GM19463 (cell line): ENCODE data around the gene GTSF1L.
A peak's percentile ranks its signal among the peaks of the same experiment; 100 is the strongest.

ENCODE experiments used
- ATAC-seq: cut with Tn5 transposase; IDR thresholded peaks from one replicate; pipeline ENCODE4 v1.9.1; 2021; ENCODE audit warnings: mild to moderate bottlenecking, moderate library complexity; ENCODE audit not compliant: unreplicated experiment

GTSF1L gene

DNA sequence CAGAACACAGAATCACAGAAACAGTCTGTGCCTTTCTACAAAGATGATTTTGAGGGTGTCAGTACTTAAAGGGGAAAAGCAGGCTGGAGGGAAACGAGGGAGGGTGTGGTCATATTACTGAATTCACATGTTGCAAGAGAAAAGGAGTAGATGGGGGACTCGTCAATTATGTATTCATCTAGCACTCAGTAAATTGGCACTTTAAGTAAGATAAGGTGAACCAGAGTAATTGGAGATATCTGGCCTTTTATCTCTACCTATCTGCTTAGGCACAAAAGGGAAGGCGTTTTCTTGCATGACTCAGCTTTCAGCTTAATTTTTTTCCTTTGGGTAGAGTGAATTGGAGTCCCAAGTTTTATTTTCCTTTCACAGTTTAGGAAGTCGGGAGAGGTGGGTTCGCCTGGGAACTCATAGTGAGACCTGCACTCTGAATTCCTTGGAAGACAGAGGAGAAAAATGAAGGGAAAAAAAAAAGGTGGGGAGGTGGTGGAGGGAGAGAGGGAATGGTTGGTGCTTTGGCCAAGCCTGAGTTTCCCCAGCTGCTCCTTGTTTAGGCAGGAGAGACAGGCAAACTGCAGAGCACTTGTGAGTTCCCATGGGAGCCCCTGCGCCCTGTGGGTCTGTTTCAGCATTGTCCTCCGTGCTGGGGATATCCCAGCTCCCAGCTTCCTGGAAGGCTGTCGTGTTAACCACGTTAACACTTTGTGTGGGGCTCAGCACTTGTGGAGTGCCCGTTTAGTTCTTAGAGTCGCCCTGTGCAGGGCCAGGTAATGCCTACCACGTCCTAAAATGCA lies 19.7 kb upstream of the GTSF1L start:
- no peak for ATAC-seq

DNA sequence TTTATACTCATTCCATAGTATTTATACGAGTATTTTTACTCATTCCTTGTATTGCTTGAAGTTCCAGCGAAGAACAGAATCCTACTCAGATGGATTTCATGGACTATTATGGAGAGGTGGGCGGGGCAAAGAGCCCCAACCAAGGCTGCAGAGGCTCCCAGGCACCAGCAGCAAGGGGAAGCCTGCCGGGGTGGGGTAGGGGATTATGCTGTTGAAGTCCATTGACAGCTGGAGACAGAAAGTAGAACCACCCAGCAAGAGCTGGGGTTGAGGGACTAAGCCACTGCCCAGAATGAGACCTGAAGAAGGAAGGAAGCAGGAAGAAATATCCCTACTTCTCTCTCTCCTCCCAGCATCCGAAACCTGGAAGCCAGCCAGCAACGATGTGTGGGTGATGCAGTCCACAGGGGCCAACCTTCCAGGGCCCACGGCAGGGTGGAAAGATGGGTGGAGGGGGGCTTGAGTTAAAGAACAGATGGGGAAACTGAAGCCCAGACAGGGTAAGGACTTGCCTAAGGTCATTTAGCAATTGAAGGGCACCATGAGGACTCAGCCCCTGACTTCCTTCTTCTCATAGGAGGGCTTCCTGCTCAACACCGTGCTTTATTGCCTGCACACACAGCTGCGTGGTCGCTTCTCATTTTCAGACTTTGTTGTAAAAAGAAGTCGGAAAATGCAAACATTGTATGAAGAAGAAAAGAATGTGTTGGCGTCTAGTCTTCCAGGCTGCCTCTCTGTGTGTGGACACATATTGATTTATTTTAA lies 18.3 kb upstream of the GTSF1L start:
- ATAC-seq = no peak

DNA sequence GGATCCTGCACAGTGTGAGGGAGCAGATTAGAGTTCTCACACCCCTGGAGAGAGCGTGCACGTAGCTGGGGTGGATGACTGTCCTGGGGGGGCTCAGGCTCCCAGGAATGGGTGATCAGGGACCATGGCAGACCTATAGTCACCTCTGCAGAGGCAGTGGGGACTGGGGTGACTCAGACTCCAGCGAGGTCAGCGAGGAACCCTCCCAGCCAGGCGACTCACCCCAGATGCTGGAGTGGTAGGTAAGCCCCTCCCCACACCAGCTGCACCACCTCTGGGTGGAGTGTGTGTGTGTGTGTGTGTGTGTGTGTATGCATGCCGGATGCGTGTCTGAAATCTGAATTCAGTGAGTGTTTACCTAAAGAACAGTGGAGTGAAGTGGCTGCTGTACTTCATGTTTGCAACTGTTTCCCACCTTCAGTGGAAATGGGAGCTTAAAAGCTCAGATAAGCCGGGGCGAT lies 17.4 kb upstream of the GTSF1L start:
- no peak for ATAC-seq

DNA sequence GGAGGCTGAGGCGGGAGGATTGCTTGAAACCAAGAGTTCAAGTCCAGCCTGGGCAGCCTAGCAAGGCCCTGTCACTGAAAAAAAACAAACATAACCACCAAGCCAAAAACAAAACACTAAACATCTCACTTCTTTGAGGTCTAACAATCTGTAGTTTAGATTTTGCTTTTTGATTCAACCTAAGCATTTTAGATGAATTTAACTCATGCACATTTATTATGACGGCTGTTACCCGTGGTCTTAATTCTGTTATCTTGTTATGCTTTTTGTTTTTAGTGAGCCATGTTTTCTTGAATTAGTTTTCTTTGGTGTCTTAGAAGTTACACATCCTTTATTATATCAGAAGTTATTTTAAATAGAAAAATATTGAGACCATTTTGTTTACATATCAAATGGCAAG lies 13.8 kb upstream of the GTSF1L start:
- ATAC-seq = no peak

DNA sequence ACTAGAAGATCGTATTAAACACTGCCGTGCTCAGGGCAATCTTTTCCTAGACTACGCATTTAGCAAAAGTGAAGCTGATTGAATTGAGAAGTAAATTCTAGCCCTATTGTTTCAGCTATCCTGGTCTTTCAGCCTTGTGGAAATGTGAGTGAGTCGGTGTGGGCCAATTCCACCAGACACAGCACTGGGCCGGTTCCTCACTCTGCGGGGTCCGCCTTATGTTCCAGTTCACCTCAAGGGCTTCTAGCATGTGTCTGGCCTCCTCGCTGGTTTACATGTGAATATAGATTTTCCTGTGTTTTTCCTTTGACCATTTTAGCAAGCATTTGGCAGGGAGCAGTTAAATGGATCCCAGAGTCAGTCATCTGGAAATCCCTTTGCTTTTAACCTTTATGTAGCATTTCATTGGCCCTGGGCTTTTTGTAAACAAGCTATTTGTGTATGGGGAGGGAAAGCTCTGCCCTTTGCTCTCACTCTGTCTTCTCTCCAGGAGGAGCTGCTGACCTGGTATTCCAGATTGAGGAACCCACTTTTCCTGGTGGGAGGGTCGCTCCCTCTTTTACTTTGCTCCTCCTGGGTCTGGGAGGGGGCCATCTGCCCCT lies 12.4 kb upstream of the GTSF1L start:
- ATAC-seq = no peak

DNA sequence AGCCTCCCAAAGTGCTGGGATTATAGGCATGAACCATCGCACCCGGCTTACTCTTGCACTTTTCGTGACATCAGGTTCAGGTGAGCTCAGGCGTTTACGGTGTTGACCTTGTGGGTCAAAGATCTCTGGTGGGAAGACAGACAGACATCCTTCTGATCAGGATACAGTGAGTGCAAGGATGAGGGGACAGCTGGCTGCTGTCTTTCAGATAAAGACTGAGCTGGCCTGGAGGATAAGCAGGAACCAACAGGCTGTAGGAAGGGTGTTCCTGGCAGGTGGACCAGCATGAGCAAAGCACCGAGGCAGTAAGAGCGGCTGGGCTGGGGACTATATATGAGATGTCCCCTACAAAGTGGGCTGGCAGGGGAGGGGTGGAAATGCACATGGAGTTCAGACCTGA lies 11.1 kb upstream of the GTSF1L start:
- no peak for ATAC-seq

DNA sequence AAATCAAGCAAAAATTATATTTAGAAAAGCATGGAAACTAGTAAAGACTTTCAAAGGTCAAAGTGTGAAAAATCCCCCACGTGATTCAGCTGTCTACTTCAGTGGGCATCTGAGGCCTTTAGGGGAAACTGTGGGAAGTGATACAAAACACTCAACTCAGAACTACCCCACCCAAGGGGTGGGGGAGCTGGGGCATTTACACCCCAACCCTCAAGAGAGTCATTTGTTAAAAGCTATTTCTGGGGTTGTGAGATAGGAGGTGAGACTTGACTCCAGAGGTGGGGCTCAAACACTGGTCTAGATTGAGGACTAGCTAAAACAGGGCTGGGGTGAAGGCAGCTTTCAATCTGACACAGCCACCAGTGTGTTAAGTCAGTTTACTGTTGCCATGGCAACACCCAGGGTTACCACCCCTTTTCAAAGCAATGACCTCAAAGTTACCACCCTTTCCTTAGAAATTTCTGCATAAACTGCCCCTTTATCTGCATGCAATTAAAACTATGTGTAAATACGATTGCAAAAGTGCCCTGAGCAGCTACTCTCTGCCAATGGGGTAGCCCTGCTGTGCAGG lies 9.9 kb upstream of the GTSF1L start:
- peak; percentile 68 for ATAC-seq

DNA sequence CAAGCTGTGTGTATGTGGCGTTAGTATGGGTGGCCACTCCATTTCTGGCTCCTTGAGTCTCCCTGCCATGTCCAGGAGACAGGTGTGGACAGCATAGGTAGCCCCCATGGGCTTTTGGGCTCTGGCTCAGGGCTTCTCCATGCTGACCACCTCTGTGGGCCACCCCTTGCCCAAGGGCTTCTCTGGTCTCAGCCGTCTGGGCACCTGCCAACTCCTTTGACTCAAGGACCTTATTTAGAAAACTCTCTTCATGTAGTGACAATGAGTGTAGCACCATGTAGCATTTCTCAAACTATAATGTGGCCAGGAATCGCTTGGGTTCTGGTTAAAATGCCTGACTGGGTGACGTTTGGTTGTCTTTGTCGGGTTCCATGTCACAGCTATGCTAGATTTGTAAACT lies 5.1 kb upstream of the GTSF1L start:
- ATAC-seq = no peak

DNA sequence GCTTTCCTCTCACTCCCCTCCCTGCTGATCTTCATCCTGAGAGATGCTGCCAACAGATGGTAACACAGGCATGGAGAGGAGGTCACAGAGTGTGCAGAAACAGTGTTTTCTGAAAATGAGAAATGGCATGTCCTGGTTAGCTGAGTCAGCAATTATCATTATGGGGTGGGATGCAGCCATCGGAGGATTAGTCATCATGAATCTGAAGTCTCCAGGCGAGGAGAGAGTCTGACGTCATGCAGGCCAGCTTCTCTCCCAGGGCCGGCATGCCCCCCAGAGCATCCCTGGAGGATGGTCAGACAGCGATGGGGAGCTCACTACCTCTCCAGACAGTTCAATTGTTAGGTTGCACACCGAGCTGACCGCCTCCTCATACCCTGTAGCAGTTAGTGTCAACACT lies 4.7 kb upstream of the GTSF1L start:
- no peak for ATAC-seq

DNA sequence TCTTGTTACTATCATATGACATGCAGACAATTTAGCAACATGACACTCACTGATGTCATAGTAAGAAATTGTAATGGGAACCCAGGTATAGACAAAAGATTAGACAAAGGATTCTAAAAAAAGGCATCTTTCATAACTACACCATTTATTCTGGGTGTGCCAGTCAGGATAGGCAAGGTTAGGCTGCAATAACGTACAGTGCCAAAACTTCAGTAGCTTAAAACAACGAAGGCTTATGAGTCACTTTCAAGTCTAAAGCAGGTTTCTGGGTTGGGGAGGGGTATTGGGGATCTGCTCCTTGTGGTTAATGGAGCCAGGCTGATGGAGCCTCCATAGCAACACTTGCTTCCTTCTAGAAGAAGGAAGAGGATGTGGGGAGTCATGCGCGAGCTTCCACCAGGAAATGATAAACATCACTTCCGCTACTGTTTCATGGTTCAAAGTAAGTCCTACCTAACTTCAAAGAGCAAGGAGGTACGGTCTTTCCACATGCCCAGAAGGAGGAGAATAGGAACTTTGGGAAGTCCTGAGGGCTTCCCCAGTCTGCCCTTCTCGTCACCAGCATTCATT lies 2.0 kb upstream of the GTSF1L start:
- no peak for ATAC-seq

DNA sequence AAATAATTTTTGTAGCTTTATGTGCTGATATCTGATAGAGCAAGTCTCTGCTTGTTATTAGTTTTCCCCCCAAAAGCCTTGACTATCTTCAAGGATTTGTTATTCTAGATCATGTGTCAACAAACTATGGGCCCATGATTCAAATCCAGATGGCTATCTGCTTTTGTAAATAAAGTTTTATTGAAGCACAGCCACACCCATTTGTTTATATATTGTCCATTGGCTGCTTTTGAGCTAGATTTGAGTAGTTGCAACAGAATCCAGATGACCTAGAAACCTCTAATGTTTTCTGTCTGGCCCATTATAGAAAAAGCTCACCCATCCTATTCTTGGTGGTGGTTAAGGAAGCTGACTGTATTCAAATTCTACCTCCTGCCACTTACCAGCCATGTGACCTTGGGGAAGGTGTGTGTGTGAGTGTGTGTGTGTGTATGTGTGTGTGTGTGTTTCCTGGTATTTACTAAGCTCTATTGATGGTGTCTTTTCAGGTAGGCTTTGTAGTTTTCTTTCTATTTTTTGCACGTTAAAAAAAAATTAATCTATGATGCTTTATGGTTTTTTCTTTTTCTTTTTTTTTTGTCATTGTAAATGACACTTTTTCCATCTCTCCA lies 1.3 kb upstream of the GTSF1L start:
- no peak for ATAC-seq

DNA sequence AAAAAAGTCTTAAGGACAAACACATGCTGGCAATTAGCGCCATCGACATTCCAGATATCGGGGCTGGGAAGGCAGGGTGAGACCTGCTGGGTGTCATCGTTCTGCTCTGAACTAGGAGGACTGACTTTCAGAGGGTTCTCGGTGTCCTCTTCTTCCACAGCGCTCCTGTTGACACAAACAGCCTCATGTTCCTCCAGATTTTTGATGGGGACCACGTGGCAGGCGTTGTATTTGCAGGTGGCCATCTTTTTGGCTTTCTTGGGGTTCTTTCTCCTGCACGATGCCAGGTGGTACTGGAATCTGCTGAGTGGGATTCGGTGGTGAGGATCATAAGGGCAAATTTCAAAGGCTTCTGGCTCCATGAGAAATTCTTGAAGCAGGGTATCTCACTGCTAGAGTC lies 469 bp downstream of the GTSF1L start:
- ATAC-seq = no peak

DNA sequence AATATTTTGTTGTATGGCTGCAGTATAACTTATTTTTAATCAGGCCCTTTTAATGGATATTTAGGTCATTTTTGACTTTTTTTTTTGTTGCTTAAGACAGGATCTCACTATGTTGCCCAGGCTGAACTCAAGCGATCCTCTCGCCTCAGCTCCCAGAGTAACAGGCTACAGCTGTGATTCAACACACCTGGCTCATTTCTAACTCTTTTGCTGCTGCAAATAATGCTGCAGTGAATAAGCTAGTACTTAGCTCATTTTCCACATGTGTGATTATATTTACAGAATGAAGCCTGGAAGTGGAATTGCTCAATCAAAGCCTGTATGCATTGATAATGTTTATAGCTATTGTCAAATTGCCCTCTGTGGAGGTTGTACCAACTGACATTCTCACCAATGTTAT lies 1.1 kb downstream of the GTSF1L start:
- no peak for ATAC-seq

DNA sequence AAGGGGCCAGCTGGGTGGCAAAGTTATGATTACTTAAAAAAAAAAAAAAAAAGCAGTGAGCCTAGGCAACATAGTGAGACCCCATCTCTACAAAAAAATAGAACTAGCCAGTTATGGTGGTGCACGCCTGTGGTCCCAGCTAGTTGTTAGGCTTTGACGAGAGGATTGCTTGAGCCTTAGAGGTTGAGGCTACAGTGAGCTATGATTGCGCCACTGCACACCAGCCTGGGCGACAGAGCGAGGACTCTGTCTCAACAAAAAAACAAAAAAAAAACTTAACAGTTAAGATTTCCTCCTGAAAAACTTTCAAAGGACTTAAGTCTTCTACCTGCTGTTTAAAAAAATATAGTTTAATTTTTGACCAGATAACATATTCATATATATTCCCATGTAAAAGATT lies 2.4 kb downstream of the GTSF1L start:
- ATAC-seq = no peak

DNA sequence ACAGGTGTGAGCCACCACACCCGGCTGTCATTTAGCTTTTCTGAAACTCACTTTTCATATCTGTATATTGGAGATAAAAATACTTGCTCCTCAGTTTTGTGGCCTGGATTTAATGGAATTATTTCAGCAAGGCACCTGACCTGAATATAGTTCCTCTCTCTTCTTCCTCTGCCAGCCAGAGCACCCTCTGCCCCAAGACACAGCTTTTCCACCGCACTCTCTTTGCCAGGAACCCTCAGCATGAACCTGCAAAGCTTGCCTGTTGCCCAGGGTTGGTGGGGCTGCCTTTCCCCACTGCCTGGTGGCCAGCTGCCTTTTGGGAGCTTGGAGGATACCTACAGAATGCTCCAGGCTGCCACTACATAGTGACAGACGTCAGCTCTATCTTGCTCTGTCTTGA lies 3.1 kb downstream of the GTSF1L start:
- ATAC-seq = no peak

DNA sequence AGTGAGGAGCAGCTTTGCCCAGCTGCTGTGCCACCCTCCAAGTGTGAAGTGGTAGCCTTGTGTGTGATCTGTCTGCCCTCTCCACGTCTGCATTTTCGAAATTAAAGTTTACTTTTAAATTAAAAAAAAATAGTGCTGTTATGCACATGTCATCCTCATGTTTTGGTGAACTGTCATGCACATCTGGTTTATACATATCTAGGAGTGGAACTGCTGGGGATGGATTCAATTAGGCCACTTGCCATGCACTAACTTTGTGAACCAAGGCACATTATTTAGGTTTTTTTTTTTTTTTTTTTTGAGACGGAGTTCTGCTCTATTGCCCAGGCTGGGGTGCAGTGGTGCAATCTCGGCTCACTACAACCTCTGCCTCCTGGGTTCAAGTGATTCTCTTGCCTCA lies 3.6 kb downstream of the GTSF1L start:
- no peak for ATAC-seq

DNA sequence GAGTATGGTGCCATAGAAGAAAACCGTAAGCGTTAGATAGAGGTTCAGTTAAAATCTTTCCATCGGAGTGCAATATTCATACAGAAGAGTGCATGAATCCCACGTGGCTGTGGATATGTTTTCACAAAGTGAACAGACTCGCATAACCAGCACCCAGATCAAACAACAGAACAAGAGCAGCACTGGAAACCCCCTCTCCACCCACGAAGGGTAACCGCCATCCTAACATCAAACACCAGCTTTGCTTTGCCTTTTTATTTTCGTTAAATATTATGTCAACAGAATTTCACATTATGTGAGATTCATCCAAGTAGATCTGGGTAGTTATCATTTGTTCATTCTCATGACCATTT lies 4.7 kb downstream of the GTSF1L start:
- no peak for ATAC-seq

DNA sequence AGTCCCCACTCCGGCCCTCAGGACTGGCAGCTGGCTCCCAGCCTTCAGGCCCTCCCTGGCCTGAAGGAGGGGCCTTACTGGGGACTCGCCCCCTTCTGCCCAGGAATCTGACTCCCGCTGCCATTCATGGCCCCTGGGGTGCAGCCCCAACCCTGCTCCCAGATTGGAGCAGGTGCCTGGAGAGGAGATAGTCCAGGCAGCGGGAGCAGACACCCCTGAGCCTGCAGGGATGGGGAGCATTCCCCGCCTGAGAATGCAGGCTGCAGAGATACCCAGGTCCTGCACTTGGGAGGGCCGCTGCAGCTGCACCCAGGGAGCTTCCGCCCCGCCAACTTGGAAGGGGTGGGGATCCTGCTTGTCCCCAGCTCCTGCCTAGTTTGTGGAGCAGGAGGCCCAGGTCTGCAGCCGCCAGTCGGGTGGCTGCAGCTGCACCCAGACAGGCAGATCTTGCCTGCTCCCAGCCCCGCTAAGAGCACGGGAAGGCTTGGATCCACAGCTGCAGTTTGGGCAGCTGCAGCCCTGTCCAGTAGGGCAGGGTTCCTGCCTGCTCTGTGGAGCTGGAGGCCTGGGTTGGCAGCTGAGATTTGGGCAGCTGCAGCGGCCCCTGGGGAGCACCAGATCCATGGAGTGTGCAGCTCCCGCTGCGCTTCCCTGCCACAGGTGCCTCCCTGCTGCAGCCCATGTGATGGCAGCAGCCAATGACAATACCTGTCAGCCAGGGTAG lies 5.2 kb downstream of the GTSF1L start:
- no peak for ATAC-seq

DNA sequence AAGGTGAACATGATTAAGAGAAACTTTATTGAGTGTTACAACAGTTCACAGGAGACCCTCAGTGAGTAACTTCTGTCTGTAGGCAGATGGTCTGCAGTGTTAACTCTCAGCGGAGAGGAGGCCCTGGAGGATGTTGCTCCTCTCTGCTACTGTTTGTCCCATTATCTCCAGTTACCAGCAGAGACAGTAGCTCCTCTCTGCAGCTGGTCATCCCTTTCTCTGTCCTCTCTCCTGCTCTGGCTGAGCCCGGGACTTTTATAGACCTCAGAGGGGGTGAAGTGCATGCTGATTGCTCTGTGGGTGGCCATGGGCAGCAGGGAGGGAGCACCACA lies 5.7 kb downstream of the GTSF1L start:
- ATAC-seq = no peak

DNA sequence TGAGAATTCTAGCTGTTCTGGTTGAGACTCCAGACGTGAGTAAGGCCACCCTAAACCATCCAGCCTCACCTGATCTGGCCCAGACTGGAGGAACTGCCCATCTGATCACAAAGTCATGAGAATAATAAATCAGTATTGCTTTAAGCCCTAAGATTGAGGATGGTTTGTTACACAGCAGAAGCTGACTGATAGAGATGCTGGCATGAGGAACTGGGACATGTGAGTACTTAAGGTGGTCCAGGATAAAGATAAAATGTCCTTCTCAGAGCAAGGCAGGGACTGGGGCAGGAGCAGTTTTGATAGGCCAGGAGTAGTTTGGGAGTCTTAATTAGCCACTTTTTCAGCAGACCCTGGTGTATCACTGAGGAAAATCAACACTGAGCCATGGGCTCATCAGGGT lies 6.8 kb downstream of the GTSF1L start:
- no peak for ATAC-seq

DNA sequence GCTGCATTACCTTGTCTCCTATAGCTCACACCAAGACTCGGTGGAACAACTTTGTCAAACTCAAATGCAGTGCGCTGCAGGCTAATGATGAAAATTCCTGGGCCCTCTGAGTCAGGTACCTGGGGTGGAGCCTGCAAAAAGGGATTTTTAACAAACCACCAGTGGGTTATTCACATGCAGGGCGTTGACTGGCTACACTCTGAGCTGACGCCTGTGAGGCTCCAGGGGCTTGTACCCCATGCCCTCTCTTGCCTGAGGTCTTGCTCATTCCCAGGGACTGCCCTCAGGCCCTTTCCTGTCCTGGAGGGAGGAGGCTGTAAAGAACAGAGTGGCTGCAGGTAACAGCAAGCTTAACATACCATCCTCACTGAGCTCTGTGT lies 9.2 kb downstream of the GTSF1L start:
- ATAC-seq = no peak
